Amygdala (tissue), 56 donors: ENCODE data around the gene COIL.
A peak's percentile ranks its signal among the peaks of the same experiment; 100 is the strongest.

Experiments used
- DNase-seq, 56 donors: peaks; one replicate each; lab custom pipeline; 2025; lab: John Stamatoyannopoulos, UW

The COIL gene, protein sequence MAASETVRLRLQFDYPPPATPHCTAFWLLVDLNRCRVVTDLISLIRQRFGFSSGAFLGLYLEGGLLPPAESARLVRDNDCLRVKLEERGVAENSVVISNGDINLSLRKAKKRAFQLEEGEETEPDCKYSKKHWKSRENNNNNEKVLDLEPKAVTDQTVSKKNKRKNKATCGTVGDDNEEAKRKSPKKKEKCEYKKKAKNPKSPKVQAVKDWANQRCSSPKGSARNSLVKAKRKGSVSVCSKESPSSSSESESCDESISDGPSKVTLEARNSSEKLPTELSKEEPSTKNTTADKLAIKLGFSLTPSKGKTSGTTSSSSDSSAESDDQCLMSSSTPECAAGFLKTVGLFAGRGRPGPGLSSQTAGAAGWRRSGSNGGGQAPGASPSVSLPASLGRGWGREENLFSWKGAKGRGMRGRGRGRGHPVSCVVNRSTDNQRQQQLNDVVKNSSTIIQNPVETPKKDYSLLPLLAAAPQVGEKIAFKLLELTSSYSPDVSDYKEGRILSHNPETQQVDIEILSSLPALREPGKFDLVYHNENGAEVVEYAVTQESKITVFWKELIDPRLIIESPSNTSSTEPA

GRCh38 chr17:56960596-56961538 lies at the start of gene COIL:
COIL (minus strand) TSS chr17:56961050; CDS start chr17:56961019, 31 bp downstream.
- peak; percentile 43 to 94 (median 84) for DNase-seq

GRCh38 chr17:57010487-57010886 lies 49.6 kb upstream of the COIL start:
- no peak for DNase-seq

GRCh38 chr17:57009737-57010445 lies 49.0 kb upstream of the COIL start:
- peak in 27 of 56 donors; percentile 2 to 70 (median 14) for DNase-seq

GRCh38 chr17:57008958-57009357 lies 48.1 kb upstream of the COIL start:
- no peak for DNase-seq

DNA sequence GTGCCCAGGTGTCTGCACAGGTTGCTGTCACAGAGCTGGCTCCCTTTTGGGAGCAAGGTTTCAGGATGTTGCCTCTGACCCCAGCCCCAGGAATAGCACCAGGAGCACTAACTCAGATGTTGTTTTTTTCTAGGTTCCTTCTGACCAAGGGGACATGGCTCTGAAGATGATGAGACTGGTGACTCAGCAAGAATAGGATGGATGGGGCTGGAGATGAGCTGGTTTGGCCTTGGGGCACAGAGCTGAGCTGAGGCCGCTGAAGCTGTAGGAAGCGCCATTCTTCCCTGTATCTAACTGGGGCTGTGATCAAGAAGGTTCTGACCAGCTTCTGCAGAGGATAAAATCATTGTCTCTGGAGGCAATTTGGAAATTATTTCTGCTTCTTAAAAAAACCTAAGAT lies 45.2 kb upstream of the COIL start:
- no peak for DNase-seq

GRCh38 chr17:57004944-57005579 lies 44.2 kb upstream of the COIL start:
- no peak for DNase-seq

GRCh38 chr17:57002904-57003303 lies 42.1 kb upstream of the COIL start:
- DNase-seq: no peak

- no peak for DNase-seq
These were observed 40.7 kb upstream of the COIL start for GRCh38 chr17:57001541-57001940.

- no peak for DNase-seq
These were observed 36.5 kb upstream of the COIL start for GRCh38 chr17:56997313-56997712.

GRCh38 chr17:56995766-56996165 lies 34.9 kb upstream of the COIL start:
- DNase-seq: peak in 2 of 56 donors; percentile 15 to 17

- no peak for DNase-seq
These were observed 33.4 kb upstream of the COIL start for GRCh38 chr17:56994009-56994792.

DNA sequence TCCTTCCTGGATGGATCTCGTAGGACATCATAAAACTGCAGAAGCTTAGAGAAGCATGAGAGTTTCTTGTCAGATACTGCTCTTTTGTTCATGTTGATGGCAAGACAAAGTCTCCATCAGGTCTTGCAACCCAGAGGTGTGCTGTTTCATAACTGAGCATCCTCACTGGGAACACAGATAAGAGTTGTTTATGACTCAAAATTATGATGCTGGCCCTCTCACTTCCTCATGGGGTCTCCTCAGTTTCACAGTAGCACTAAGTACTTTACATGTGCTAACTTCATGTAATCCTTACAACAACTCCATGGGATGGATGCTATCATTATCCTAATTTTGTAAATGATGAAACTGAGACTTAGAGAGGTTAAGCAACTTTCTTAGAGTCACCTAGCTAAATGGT lies 31.5 kb upstream of the COIL start:
- no peak for DNase-seq

- no peak for DNase-seq
These were observed 28.2 kb upstream of the COIL start for GRCh38 chr17:56988901-56989572.

- DNase-seq: no peak
These were observed 26.5 kb upstream of the COIL start for GRCh38 chr17:56987283-56987834.

DNA sequence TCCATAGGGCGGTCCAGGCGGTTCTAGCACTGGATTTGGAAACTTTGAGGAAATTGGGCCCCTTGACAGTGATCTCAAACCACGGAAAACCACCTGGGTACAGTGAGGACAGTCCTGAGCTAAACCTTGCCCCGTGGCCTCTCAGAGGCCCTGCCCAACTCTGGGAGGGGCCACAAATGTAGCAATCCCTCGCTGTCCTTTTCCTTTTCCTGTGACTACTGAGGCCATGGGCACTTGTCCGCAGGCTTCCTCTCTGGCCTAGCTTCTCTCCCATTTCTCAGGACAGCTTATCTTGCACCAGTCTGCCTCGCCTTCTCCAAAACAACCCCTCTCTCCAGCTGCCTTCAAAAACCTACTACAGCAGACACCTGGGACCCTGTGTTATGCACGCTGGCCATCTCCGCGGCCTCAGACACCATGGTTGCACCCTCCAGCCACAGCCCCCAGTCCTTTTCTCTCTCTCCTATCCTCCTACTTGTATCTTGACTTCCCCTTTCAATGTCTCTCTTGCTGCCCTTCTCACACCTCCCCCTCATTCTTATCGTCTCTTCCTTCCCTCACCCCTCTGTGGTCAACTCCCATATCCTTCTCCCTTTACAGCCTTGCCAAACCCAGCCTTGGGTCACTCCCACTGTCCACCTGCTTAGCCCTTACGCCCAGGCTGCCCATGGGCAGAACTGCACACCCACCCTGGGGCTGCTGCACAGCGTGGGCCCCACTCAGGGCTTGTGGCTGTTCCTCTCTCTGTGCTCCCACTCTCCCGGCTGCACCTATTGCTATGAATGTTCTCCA lies 24.7 kb upstream of the COIL start:
- DNase-seq: no peak

DNA sequence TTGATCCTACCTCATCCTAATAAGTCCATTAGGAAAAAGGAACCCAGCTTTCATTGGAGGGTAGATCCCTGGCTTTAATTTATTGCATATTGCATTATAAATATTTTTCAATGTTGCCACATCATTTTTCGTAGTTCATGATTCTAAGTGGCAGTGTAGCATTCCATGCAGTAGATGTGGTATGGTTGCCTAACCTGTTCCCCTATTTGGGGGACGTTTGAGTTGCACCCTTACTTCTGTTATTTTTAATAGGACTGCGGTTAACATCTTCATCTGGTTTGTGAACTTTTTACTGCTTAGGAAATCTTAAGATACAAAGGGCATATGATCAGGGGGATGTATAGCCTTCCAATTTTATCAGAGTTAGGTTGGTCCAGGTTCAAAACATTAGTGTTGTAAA lies 22.5 kb upstream of the COIL start:
- DNase-seq: no peak

DNA sequence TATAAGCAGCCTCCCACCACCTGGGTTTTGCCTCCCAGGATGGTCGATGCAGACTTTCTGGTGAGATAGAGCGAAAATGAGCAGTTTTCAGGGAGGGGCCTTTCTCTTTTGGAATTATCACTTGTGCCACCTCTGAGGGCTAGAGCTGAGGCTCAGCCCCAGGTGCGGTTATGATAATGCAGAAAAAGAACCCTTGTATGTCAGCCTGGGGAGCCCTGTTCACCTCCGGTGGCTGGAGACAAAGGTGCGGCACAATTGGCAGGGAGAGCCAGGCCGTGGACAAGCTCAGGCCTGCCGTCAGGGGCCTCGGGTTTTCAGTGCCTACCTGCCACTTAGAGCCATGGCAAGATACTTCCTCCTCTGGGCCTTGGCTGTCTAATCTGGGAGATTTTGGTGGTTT lies 21.5 kb upstream of the COIL start:
- DNase-seq: no peak
